Neural cell (in vitro differentiated cells): Measurements from ENCODE around the gene KMT2D. TPM values are rescaled to one million over a fixed set of nuclear protein-coding genes. Genes with fewer than 3 reads are reported as not detected.

Experiments used
- H2AFZ ChIP-seq: fragments of 200-600, 300-800 bp; sonication (generic), shearing (Covaris generic); 2 replicates; pipeline ENCODE4 v1.6.0; 2014; ENCODE audit warnings: low read depth, mild to moderate bottlenecking, antibody characterized with exemption, low read length, moderate library complexity
- H3F3A ChIP-seq: fragments of 200-600 bp; shearing (Covaris generic); 2 replicates; pipeline ENCODE4 v1.6.1; 2016; ENCODE audit warnings: mild to moderate bottlenecking, moderate library complexity, mixed read lengths, antibody characterized with exemption, low read length; ENCODE audit not compliant: insufficient read depth, poor library complexity, severe bottlenecking
- H3K27ac ChIP-seq: fragments of 200-600, 300-800 bp; sonication (generic), shearing (Covaris generic); 2 replicates; pipeline ENCODE4 v1.5.1; 2014; ENCODE audit warnings: mild to moderate bottlenecking, low read length, moderate library complexity
- H3K27me3 ChIP-seq: fragments of 300-800, 200-600 bp; sonication (generic), shearing (Covaris generic); 2 replicates; pipeline ENCODE4 v1.6.0; 2014; ENCODE audit warnings: mild to moderate bottlenecking, low read depth, low read length, moderate library complexity; ENCODE audit not compliant: insufficient read depth
- H3K36me3 ChIP-seq: fragments of 300-800, 200-600 bp; sonication (generic), shearing (Covaris generic); 2 replicates; pipeline ENCODE4 v1.5.1; 2014; ENCODE audit warnings: mild to moderate bottlenecking, antibody characterized with exemption, low read length, moderate library complexity; ENCODE audit not compliant: insufficient read depth
- H3K4me2 ChIP-seq: fragments of 300-800, 200-600 bp; sonication (generic), shearing (Covaris generic); 2 replicates; pipeline ENCODE4 v1.6.0; 2014; ENCODE audit warnings: mild to moderate bottlenecking, low read length
- H3K4me3 ChIP-seq: fragments of 300-800, 200-600 bp; sonication (generic), shearing (Covaris generic); 2 replicates; pipeline ENCODE4 v1.5.1; 2014; ENCODE audit warnings: mild to moderate bottlenecking, low read length, moderate library complexity
- H3K79me2 ChIP-seq: fragments of 200-600 bp; shearing (Covaris generic); replicated peaks from 2 replicates; pipeline ENCODE4 v1.6.0; 2014; ENCODE audit warnings: mild to moderate bottlenecking, low read length, moderate library complexity; ENCODE audit not compliant: insufficient read depth
- H3K9ac ChIP-seq: fragments of 300-800, 200-600 bp; sonication (generic), shearing (Covaris generic); 2 replicates; pipeline ENCODE4 v1.6.1; 2016; ENCODE audit warnings: mild to moderate bottlenecking, low read length, mixed read lengths
- H3K9me2 ChIP-seq: fragments of 200-600 bp; shearing (Covaris generic); 2 replicates; pipeline ENCODE4 v1.6.1; 2016; ENCODE audit warnings: mild to moderate bottlenecking, low read length, mixed read lengths; ENCODE audit not compliant: insufficient read depth
- H3K9me3 ChIP-seq: fragments of 200-600, 300-800 bp; sonication (generic), shearing (Covaris generic); 2 replicates; pipeline ENCODE4 v1.6.1; 2016; ENCODE audit warnings: mild to moderate bottlenecking, mixed run types, low read length, moderate library complexity, mixed read lengths
- H4K20me1 ChIP-seq: fragments of 200-600 bp; shearing (Covaris generic); 2 replicates; pipeline ENCODE4 v1.6.1; 2016; ENCODE audit warnings: mild to moderate bottlenecking, mixed run types; ENCODE audit not compliant: insufficient read depth
- CTCF ChIP-seq: fragments of 450-650 bp; IDR thresholded peaks from 2 replicates; pipeline ENCODE4 v1.5.1; 2014; ENCODE audit warnings: antibody characterized with exemption, mild to moderate bottlenecking, moderate library complexity; ENCODE audit not compliant: poor library complexity, severe bottlenecking
- EP300 ChIP-seq: fragments of 450-650 bp; conservative IDR thresholded peaks from 2 replicates; pipeline ENCODE4 v1.6.1; 2014; ENCODE audit warnings: antibody characterized with exemption, mild to moderate bottlenecking, moderate library complexity; ENCODE audit not compliant: poor library complexity, severe bottlenecking
- EZH2 ChIP-seq: fragments of 200-600, 300-800 bp; shearing (Covaris generic), sonication (generic); IDR thresholded peaks from 2 replicates; pipeline ENCODE4 v1.6.1; 2014; ENCODE audit warnings: antibody characterized with exemption, low read length, borderline replicate concordance, mild to moderate bottlenecking; ENCODE audit not compliant: insufficient read depth, poor library complexity, severe bottlenecking
- MXI1 ChIP-seq: fragments of 450-650 bp; conservative IDR thresholded peaks from 2 replicates; pipeline ENCODE4 v1.6.1; 2014; ENCODE audit warnings: antibody characterized with exemption, mild to moderate bottlenecking; ENCODE audit not compliant: poor library complexity, severe bottlenecking
- POLR2AphosphoS5 ChIP-seq: IDR thresholded peaks from 2 replicates; pipeline ENCODE4 v1.6.1; 2012
- RAD21 ChIP-seq: fragments of 450-650 bp; conservative IDR thresholded peaks from 2 replicates; pipeline ENCODE4 v1.6.1; 2014; ENCODE audit warnings: antibody characterized with exemption, mild to moderate bottlenecking, moderate library complexity
- SMC3 ChIP-seq: fragments of 450-650 bp; conservative IDR thresholded peaks from 2 replicates; pipeline ENCODE4 v1.6.1; 2014; ENCODE audit warnings: antibody characterized with exemption, mild to moderate bottlenecking, moderate library complexity; ENCODE audit not compliant: poor library complexity
- TAF1 ChIP-seq: IDR thresholded peaks from 2 replicates; pipeline ENCODE4 v1.6.1; 2012; ENCODE audit warnings: low read depth
- polyA plus RNA-seq: library from polyadenylated mRNA; depleted of rRNA; stranded (reverse); fragments of >200 nt; gene quantifications from 2 replicates; pipeline ENCODE4 v1.2.3, GENCODE V29; 2014
- TF ChIP-seq, protein P1 (sequence below): IDR thresholded peaks from 2 replicates; pipeline ENCODE4 v1.6.1; 2012; ENCODE audit warnings: borderline replicate concordance

KMT2D gene
- polyA plus RNA-seq, 1 donor from 2014 or later = 15.8 TPM

DNA sequence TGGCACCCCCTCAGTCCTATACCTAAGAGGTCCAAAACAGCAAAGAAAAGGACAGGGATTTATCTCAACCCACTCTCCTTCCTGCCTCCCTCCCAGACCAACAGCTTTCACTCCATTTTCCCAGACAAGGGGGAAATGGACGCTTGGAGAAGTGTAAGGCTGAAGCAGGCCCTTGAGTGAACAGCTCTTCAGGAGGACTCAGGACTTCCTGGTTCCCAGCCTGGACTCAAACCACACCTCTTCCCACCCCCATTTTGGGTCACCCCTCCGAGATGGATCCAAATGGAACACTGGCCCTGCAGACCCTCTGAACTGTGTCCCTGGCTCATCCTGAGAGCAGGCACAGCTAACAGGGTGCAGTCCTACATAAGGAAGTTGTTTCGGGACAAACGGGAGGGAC is 2.7 kb downstream of the KMT2D start:
- peaks cover 28% of the 10 kb centered on the region for H4K20me1 ChIP-seq

DNA sequence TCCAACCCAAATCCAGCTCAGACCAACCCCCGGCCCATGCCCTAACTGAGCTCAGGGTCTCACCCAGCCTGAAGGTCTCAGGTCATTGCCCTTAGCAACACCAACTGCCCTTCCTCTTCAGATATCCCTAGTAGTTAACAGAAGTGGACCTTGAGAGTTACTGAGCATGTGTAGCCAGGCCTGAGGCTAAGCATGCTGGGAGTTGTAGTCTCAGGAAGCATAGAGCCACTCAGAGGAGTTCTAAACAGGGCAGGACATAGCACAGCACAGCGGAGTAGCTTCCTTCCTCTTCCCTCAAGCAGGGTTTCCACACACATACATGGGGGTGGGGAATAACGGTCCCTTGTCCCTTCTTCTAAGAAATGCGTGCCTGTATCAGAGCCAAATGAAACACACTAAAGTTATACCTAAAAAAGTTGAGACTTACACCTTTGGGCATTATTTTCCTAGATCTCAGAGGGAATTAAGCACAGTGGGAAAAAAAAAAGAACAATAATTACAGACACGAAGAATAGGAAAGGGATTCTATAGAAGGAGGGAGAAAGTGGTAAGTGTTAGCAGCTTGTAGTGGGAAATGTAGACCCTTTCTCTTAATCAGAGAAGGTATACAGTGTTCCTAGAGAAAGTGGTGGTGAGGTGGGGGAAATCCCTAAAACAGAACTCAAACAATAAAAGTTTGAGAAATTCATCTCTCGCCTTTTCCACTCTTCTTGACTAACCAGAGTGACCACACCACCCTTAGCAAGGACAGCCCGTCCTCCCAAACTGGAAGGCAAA is 4.4 kb downstream of the KMT2D start:
- no peaks in the 10 kb centered on the region for H3F3A ChIP-seq
- H3K4me3 ChIP-seq = peak overlapping the region; percentile 97
- H3K79me2 ChIP-seq = peaks cover 59% of the 10 kb centered on the region
- no peak overlapping the region for H2AFZ ChIP-seq
- H3K9me3 ChIP-seq = no peaks in the 10 kb centered on the region
- H3K9me2 ChIP-seq = no peaks in the 10 kb centered on the region
- H3K36me3 ChIP-seq = no peaks in the 10 kb centered on the region
- peaks cover 28% of the 10 kb centered on the region for H4K20me1 ChIP-seq
- no peak overlapping the region for H3K27ac ChIP-seq
- H3K27me3 ChIP-seq = no peaks in the 10 kb centered on the region
- H3K9ac ChIP-seq = no peak overlapping the region
- peak overlapping the region; percentile 97 for H3K4me2 ChIP-seq
- TF ChIP-seq RAD21 (no peak), CTCF (no peak), TAF1 (no peak), EP300 (no peak), SMC3 (no peak), MXI1 (no peak), EZH2 (no peak)

More for the DNA sequence above, 2.7 kb downstream of the KMT2D start:
- Histone ChIP-seq H3K27ac (no peak overlapping the region), H3K79me2 (peaks cover 59% of the 10 kb centered on the region), H3K9ac (peak overlapping the region; percentile 99), H3K4me2 (peak overlapping the region; percentile 97), H3K9me3 (no peaks in the 10 kb centered on the region), H3K27me3 (no peaks in the 10 kb centered on the region), H3K36me3 (no peaks in the 10 kb centered on the region), H3F3A (no peaks in the 10 kb centered on the region), H3K9me2 (no peaks in the 10 kb centered on the region), H2AFZ (no peak overlapping the region), H3K4me3 (peak overlapping the region; percentile 97)
- TF ChIP-seq EZH2 (no peak), EP300 (no peak), MXI1 (no peak), CTCF (no peak), SMC3 (no peak), POLR2AphosphoS5 (no peak), RAD21 (no peak), TAF1 (no peak)
- TF ChIP-seq, protein P1, sequence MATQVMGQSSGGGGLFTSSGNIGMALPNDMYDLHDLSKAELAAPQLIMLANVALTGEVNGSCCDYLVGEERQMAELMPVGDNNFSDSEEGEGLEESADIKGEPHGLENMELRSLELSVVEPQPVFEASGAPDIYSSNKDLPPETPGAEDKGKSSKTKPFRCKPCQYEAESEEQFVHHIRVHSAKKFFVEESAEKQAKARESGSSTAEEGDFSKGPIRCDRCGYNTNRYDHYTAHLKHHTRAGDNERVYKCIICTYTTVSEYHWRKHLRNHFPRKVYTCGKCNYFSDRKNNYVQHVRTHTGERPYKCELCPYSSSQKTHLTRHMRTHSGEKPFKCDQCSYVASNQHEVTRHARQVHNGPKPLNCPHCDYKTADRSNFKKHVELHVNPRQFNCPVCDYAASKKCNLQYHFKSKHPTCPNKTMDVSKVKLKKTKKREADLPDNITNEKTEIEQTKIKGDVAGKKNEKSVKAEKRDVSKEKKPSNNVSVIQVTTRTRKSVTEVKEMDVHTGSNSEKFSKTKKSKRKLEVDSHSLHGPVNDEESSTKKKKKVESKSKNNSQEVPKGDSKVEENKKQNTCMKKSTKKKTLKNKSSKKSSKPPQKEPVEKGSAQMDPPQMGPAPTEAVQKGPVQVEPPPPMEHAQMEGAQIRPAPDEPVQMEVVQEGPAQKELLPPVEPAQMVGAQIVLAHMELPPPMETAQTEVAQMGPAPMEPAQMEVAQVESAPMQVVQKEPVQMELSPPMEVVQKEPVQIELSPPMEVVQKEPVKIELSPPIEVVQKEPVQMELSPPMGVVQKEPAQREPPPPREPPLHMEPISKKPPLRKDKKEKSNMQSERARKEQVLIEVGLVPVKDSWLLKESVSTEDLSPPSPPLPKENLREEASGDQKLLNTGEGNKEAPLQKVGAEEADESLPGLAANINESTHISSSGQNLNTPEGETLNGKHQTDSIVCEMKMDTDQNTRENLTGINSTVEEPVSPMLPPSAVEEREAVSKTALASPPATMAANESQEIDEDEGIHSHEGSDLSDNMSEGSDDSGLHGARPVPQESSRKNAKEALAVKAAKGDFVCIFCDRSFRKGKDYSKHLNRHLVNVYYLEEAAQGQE = no peak
